ENCODE measurements around the gene HGFAC. TPM values are rescaled to one million over a fixed set of nuclear protein-coding genes. Genes with fewer than 3 reads are reported as not detected.
A peak's percentile ranks its signal among the peaks of the same experiment; 100 is the strongest.

Gene HGFAC
- total and polyA plus RNA-seq, 10 of the 15 experiments (the other 5 are each of a cell fraction or from before 2014, with no cell fraction given) = 0.38 TPM; not detected in 9

DNA sequence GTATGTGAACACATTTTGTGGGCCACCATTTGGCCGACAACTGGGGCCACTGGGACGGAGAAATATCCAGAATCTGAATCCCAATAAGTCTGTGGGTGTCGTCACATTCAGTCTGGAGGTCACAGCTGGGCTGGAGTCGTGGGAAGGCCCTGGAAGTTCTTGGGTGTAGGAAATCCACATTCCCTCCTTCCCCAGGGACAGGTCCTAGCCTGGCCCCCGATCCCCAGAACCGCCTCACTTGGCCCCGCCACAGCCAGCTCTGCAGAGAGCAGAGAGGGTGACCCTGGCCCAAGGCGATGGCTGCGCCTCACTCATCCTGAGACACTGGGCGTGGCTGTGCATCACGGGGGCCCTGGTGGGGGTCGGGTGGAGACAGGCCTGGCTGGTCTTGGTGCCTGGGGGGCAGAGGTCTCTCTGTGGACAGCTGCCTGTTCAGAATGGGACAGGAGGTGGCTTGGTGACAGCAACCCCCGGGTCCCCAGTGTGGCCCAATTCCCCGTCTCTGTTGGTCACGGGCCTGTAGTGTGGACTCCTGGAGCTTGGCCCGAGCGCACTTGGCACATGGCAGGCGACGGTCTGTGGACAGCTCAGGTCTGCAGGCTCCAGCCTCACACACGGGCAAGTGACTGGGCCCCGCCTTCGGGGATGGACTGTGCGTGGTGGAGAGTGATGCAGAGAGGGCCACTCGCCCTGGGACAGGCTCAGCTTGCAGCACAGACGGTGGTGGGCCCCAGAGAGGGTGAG lies 37.8 kb downstream of the HGFAC start (continued):
- TF ChIP-seq, protein P1, sequence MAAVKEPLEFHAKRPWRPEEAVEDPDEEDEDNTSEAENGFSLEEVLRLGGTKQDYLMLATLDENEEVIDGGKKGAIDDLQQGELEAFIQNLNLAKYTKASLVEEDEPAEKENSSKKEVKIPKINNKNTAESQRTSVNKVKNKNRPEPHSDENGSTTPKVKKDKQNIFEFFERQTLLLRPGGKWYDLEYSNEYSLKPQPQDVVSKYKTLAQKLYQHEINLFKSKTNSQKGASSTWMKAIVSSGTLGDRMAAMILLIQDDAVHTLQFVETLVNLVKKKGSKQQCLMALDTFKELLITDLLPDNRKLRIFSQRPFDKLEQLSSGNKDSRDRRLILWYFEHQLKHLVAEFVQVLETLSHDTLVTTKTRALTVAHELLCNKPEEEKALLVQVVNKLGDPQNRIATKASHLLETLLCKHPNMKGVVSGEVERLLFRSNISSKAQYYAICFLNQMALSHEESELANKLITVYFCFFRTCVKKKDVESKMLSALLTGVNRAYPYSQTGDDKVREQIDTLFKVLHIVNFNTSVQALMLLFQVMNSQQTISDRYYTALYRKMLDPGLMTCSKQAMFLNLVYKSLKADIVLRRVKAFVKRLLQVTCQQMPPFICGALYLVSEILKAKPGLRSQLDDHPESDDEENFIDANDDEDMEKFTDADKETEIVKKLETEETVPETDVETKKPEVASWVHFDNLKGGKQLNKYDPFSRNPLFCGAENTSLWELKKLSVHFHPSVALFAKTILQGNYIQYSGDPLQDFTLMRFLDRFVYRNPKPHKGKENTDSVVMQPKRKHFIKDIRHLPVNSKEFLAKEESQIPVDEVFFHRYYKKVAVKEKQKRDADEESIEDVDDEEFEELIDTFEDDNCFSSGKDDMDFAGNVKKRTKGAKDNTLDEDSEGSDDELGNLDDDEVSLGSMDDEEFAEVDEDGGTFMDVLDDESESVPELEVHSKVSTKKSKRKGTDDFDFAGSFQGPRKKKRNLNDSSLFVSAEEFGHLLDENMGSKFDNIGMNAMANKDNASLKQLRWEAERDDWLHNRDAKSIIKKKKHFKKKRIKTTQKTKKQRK (IDR thresholded peaks at IDR 0.05; ENCODE audit: low read depth, low read length) = no peak

DNA sequence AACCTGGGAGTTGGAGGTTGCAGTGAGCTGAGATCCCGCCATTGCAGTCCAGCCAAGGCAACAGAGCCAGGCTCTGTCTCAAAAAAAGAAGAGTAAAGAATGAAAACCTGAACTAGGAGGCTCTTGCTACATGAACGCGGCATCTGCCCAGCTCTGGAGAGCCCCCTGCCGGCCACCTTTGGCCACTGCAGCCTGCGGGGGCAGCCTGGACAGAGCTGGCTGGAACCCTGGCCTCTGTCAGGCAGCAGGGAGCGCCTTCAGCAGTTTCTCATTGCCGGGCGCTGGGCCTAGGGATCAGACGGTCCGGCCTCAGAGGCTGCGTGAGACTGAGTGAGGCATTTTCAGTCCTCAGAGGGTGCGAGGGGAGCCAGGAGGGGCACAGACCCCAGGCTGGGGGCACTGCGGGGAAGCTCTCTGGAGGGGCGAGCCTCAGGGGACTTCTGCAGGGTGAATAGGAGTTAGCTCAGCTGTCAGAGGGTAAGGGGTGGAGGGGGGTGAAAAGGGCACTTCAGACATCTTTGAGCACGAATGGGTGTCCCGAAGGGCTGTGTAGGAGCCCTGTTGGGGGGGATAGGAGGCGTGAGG lies 38.9 kb downstream of the HGFAC start:
- H2AFZ ChIP-seq (ENCODE audit: control insufficient read depth, low read depth, low read length) = no peak overlapping the region
- H3K4me2 ChIP-seq (ENCODE audit: control insufficient read depth, insufficient read depth) = no peak overlapping the region
- intact Hi-C loops (cut with micrococcal nuclease; ENCODE audit: unreplicated experiment) (loop anchor here (1.0 kb wide), 1 partner anchor 134 kb away; no protein-coding TSS in a partner anchor), in situ Hi-C loops (cut with MboI) (no loop called here)
- ChIA-PET CTCF (interaction anchor here (0.5 to 2.1 kb wide), 36 partner anchors 9 to 1424 kb away, joined by 3 to 10 read pairs (median 3); no protein-coding TSS in a partner anchor), SMC1A (ENCODE audit: uncharacterized antibody, unreplicated experiment) (interaction anchor here (0.6 to 2.0 kb wide), 6 partner anchors 12 to 1301 kb away, joined by 3 to 7 read pairs (median 3); no protein-coding TSS in a partner anchor), POLR2A (no interaction called here), RAD21 (ENCODE audit: unreplicated experiment) (interaction anchor here (1.2 to 2.9 kb wide), 4 partner anchors 37 to 400 kb away, joined by 3 to 19 read pairs (median 4); no protein-coding TSS in a partner anchor)
- no peak overlapping the region for H3K27ac ChIP-seq (ENCODE audit: control insufficient read depth, insufficient read depth)
- H3K4me3 ChIP-seq = no peak overlapping the region
- no peaks in the 10 kb centered on the region; the same call in 1 of the 2 replicates for H3K4me1 ChIP-seq (ENCODE audit: control insufficient read depth, insufficient read depth, low read length)
- no peaks in the 10 kb centered on the region for H3K79me2 ChIP-seq (ENCODE audit: control insufficient read depth, insufficient read depth, low read length)
- DNase-seq (ENCODE audit: low read depth, low spot score) (no peak), FAIRE-seq (peak; percentile 94), ATAC-seq (peak; percentile 78)
- H3K9ac ChIP-seq (ENCODE audit: control insufficient read depth, insufficient read depth, low read length) = no peak overlapping the region
- H3K27me3 ChIP-seq (replicated peaks in 1 of 2; ENCODE audit: control insufficient read depth in 2 of 2, insufficient read depth in 2 of 2, low read length in 1 of 2) = peaks cover 2 to 6% of the 10 kb centered on the region in 2 experiments; a peak in 3 of 4 replicates
- no peaks in the 10 kb centered on the region for H3K9me3 ChIP-seq (replicated peaks; ENCODE audit: control insufficient read depth, insufficient read depth, low read length)
- 10% methylated on average over 17 of the region's 17 CpGs for WGBS (ENCODE audit: insufficient coverage, insufficient replicate concordance, low lambda C conversion rate, missing lambda C conversion rate)
- H3K36me3 ChIP-seq (ENCODE audit: control insufficient read depth in 2 of 2, insufficient read depth in 2 of 2, low read length in 1 of 2) = no peaks in the 10 kb centered on the region
- BruUV-seq (replicated peaks) = no TSS peak
- H4K20me1 ChIP-seq (ENCODE audit: control insufficient read depth, insufficient read depth) = no peaks in the 10 kb centered on the region
- TF ChIP-seq MYB (IDR thresholded peaks at IDR 0.05; ENCODE audit: borderline replicate concordance, low read depth, low read length) = no peak
- TF ChIP-seq, protein P2, sequence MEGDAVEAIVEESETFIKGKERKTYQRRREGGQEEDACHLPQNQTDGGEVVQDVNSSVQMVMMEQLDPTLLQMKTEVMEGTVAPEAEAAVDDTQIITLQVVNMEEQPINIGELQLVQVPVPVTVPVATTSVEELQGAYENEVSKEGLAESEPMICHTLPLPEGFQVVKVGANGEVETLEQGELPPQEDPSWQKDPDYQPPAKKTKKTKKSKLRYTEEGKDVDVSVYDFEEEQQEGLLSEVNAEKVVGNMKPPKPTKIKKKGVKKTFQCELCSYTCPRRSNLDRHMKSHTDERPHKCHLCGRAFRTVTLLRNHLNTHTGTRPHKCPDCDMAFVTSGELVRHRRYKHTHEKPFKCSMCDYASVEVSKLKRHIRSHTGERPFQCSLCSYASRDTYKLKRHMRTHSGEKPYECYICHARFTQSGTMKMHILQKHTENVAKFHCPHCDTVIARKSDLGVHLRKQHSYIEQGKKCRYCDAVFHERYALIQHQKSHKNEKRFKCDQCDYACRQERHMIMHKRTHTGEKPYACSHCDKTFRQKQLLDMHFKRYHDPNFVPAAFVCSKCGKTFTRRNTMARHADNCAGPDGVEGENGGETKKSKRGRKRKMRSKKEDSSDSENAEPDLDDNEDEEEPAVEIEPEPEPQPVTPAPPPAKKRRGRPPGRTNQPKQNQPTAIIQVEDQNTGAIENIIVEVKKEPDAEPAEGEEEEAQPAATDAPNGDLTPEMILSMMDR (IDR thresholded peaks at IDR 0.05 in 2 of 3, conservative IDR thresholded peaks at IDR 0.05 in 1 of 3; ENCODE audit: control insufficient read depth in 2 of 3, extremely low read depth in 1 of 3, insufficient read depth in 1 of 3, low read depth in 3 of 3, low read length in 3 of 3) = peak; percentile 86 to 99 (median 98)
- TF ChIP-seq, protein P3, sequence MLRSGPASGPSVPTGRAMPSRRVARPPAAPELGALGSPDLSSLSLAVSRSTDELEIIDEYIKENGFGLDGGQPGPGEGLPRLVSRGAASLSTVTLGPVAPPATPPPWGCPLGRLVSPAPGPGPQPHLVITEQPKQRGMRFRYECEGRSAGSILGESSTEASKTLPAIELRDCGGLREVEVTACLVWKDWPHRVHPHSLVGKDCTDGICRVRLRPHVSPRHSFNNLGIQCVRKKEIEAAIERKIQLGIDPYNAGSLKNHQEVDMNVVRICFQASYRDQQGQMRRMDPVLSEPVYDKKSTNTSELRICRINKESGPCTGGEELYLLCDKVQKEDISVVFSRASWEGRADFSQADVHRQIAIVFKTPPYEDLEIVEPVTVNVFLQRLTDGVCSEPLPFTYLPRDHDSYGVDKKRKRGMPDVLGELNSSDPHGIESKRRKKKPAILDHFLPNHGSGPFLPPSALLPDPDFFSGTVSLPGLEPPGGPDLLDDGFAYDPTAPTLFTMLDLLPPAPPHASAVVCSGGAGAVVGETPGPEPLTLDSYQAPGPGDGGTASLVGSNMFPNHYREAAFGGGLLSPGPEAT (IDR thresholded peaks at IDR 0.05; ENCODE audit: low read depth) = no peak
- TF ChIP-seq YY1 (IDR thresholded peaks at IDR 0.05; ENCODE audit: low read depth, low read length) = 0 out of 2 replicates have a peak, but pooled peaks have one; percentile 57
- no peak for TF ChIP-seq BCL11A (IDR thresholded peaks at IDR 0.05; ENCODE audit: low read depth, low read length)
- TF ChIP-seq RAD21 (IDR thresholded peaks at IDR 0.05; ENCODE audit: insufficient read depth, low read depth, low read length) = peak; percentile 75
- no peak for TF ChIP-seq KAT2A (conservative IDR thresholded peaks at IDR 0.05; ENCODE audit: control insufficient read depth, low read depth, low read length)
- TF ChIP-seq FOS (IDR thresholded peaks at IDR 0.05; ENCODE audit: borderline replicate concordance, extremely low read depth, insufficient read length) = no peak
- no peak for TF ChIP-seq CEBPB (IDR thresholded peaks at IDR 0.05; ENCODE audit: borderline replicate concordance in 1 of 2, low read depth in 2 of 2, low read length in 2 of 2)
- TF ChIP-seq ZZZ3 (IDR thresholded peaks at IDR 0.05; ENCODE audit: control insufficient read depth, insufficient read length, low read depth) = no peak
- TF ChIP-seq MTA3 (IDR thresholded peaks at IDR 0.05; ENCODE audit: borderline replicate concordance, low read length) = no peak

Measured in GM12878 (cell line).